Activated naive CD4-positive, alpha-beta T cell treated with anti-CD3 and anti-CD28 coated beads, Interleukin-2, amount 50 U/mL, for 16 hours (primary cell): ENCODE results near the gene STK32C.

Experiments
- DNase-seq: peaks from one replicate; pipeline ENCODE4 v3.0.0-alpha.2; 2020

STK32C gene

DNA sequence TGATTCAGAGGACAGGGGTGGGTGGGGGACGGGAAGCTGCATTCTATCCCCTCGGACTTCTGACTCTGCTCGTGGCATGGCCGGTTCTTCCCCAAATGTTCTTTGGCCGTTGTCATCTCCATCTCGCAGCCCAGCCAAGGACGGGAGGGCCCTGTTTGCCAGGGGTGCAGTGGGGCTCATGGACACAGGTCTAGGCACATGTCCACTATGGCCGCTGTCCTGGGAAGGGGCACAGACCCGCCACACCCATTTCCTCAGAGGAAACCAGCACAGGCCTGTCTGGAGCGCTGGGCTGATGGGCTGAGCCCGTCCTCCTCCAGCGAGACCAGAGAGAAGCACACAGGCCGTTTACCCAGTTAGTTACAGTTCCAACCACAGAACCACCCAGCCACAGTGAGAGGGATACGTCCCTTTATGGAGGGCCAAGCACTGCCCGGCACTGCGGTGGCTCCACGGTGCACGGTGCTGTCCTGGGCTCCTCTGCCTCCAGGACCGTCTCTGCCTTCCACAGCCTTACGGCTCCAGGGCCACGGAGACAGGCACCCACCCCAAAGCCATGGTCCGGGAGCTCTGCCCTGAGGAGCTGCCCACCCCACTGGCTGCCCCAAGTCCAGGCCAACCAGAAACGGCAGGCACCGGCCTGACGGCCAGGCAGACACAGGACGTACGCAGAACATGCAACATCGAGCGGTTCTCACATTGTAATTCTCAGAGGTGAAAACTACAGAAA, 100.8 kb downstream of the STK32C start:
- DNase-seq, result no peak

DNA sequence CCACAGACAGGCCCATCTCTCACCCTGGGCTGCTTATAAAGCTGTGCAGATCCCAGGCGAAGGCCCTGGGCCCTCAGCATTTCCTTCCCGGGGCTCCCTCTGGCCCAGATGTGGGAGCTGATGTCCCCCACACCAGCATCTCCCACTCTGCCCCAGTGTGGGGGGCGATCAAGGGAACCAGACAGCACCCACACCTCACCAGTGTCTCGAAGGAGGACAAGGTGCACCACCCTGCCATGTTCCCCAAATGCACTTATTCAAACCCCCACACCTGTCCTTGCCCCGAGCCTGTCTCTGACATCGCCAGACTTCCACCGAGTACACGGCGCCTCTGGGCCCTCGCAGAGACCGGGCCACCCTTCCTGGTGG, 101.4 kb downstream of the STK32C start:
- DNase-seq, result no peak

DNA sequence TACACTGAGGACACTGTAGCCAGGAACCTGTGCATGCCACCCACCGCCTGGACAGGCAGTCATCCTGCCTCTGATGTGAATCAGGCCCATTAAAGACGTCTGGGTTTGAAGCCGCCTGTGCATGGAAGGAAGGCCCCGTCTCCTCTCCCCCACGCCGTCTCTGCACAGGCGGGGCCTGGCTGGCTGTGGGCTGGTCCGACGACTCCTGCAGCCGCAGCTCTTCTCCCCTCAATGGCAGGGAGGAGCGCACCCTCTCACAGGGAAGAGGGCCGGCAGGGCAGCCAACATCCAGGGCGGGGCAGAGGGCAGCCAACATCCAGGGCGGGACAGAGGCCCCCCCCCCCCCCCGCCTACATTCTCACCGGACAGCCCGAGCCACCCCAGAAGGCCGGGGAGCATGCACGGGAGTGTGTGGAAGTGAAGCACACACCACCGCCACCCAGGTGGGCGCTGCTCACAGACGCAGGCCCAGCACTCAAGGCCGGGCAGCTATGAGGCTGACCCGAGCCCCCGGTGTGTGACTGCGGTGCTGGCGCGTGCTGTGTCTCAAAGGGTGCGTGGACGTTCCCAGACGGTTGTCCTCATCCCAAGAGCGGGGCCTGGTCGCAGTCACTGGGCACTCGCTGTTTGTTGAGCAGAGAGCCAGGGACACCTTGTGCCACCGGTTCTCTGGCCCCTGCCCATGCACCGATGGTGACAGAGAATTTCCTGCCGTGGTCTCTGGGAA, 101.9 kb downstream of the STK32C start:
- no peak for DNase-seq

DNA sequence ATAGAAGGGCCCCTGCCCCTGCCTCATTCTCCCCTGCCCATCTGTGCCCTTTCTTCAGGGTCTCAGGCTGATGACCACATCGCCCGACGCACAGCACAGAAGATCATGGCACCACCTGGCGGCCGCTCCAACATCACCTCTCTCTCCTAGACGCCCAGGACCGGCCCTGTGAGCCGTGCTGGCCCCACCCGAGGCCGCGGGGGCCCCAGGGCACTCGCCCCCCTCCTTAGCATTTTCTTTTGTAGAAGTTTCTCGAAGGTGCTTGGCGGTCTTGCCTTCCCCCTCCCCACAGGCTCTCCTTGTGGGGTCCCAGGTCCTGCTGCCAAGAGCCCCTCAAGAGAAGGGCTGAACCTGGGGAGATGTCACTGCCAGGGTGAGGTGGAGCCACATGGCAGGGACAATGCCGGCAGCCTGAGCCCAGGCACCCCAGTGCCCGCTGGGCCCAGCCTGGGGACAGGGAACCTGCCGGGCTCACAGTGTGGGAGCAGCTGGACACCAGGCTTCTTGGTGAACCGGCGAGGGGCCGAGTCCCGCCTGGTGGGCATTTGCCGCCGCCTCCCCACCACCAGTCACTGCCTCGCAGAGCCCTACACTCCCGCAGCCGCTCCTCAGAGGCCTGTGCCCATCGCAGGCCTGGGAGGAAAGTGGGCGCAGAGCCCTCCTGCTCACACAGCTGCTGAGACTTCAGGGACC, 102.8 kb downstream of the STK32C start:
- DNase-seq, result no peak

DNA sequence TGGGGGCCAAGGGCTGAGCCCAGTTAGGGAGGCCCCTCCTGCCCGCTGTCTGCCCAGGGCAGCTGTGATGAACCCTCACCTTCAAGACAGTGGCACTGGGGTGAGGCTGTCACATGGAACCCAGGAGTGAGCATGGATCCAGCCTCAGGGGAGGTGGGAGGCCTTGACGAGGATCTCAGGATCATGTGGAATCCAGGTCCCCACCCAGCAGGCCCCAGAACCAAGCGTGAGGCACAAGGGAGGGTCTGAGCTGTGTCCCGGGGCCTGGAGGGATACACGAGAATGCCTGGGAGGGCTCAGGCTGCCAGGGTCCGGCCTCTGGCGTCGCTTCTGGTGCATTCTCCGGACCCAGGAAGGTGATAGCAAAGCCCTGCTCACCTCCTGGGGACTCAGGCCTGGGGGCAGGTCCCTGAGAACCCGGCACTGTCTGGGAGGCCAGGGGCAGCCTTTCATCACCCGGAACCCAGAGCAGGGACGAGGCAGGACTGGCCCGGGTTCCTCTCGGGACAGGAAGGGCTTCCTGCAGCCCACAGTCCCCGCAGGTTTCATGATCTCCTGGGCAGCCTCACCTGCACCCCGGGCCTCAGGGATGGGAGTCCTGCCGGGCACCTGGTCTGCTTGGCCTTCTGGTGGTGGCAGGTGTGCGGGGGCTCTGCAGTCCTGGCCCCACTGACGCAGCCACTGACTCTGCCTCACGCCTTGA, 103.5 kb downstream of the STK32C start:
- no peak for DNase-seq

DNA sequence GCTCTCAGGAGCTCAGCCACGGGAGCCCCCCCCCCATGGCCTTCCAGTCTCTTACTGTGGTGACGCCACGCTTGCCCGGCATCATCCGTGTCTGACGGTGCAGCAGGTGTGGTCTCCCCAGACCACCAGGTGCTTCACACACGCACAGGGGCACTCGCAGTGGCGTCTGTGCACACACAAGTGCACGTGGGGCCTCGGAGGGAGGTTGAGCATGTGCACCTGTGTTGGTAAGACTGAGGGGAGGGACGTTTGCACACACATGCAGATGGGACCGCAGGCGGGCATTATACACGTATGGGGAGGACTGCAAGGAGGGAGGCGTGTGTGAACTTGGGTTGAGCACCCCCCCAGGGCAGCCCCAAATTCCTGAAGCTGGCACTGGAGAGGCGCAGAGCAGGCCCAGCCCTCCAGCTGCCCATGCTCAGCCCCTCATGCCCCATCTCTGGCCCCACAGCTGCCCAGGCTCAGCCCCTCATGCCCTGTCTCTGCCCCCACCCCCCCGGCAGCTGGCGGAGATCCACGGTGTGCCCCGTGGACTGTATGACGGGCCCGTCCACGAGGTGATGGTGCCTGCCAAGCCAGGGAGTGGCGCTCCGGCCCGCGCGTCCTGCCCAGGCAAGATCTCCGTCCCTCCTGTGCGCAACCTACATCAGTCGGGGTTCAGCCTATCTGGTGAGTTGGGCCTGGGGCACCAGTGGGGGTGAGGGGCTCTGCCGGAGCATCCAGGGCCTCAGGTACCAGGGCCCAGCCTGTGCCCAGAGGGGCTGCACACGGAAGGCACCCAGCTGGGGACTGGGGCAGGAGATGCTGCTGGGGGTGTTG, 104.3 kb downstream of the STK32C start:
- no peak for DNase-seq

- no peak for DNase-seq
Measured at GRCh38 chr10:132202070-132202970, 105.4 kb downstream of the STK32C start.

- DNase-seq, result no peak
Measured at GRCh38 chr10:132201111-132201969, 106.4 kb downstream of the STK32C start.

DNA sequence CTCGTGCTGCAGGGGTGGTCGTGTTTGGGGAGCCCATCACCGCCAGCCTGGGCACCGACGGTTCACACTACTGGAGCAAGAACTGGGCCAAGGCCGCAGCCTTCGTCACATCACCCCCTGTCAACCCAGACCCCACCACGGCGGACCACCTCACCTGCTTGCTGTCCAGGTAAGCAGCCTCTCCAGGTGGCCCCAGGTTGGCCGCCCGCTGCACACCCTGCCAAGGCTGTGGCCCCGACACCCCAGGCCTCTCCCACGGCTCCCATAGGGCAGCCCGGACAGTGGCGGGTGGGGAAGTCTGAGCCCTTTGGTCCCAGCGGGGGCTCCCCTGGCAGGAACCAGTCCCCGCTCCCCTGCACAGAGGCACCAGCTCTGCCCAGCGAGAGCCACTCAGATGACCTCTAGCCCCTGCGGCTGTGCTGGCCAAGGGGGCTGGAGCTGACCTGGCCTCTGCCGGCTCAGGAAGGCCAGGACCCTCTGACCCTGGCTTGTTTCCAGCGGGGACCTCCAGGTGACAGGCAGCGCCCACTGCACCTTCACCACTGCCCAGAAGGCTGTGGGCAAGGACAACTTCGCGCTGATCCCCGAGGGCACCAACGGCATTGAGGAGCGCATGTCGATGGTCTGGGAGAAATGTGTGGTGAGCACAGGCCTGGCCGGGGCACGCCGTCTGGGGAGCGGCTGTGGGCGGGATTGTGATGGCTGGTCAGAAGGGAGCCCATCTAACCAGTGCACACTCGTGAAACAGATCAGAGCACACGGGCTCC, 107.2 kb downstream of the STK32C start:
- no peak for DNase-seq

GRCh38 chr10:132199854-132200311, 107.9 kb downstream of the STK32C start:
- no peak for DNase-seq

- no peak for DNase-seq
Measured at GRCh38 chr10:132199268-132199853, 108.4 kb downstream of the STK32C start.

DNA sequence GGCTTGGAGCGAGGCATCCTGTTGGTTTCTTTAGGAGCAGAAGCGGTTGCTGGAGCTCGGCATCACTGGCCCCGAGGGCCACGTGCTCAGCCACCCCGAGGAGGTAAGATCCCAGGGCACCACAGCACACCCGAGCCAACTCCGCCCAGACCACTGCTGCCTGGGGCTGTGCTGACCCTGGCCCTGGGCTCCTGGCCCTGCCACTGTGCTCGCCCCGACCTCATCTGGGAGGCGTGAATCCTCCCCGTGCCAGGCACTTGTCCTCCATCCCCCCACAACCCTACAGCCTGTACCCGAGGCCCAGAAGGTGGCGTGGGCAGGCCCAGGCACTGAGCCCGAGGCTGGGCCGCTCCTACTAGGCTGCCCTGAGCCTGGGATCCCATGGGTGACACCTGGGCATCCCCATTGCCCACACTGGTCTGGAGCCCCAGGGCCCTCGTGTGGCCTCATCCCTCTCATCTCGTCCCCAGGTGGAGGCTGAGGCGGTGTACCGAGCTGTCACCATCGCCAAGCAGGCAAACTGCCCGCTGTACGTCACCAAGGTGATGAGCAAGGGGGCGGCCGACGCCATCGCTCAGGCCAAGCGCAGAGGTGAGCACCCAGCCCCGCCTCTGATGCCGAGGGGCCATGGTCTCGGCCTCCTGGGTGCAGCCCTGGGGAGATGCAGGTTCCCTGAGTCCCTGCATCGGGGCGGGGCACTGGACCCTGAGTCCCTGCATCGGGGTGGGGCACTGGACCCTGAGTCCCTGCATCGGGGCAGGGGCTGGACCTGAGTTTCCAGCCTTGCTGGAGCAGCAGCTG, 109.2 kb downstream of the STK32C start:
- DNase-seq, result no peak

- no peak for DNase-seq
Measured at GRCh38 chr10:132198068-132198370, 109.7 kb downstream of the STK32C start.

DNA sequence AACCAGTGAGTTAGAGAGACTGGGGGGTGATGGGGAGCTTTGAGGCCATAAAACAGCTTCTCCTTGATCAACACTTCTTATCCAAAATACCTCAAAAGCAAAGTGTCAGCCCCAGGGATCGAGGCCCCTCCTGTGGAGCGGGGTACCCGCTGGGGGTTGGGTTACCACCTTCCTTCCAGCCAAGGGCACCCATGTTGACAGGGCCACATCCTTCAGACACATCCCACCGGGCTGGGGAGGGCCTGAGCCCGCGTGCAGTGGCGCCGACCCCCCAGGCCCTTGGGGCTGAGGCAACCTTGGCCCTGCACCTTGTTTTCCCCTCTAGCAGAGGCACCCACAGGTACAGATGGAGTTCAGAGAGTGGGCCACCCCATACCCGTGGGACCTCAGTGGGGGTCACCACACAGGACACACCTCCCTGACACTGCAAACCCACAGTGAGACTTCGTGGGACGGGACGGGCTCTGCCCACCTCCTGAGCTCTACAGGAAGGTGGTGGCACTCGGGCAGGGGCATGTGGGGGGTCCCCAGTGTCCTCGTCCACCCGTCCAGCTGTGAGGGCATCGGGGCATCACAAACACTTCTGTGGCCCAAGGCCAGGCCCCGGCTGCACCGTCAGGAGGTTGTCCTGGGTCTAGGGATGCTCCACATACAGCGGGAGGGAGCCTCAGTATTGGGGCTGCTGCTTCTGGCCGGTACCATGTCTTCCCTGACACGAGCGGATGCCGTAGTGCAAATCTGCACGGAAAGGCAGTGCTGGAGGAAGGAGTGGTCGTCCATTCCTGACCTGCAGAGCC, 110.3 kb downstream of the STK32C start:
- DNase-seq, result no peak

DNA sequence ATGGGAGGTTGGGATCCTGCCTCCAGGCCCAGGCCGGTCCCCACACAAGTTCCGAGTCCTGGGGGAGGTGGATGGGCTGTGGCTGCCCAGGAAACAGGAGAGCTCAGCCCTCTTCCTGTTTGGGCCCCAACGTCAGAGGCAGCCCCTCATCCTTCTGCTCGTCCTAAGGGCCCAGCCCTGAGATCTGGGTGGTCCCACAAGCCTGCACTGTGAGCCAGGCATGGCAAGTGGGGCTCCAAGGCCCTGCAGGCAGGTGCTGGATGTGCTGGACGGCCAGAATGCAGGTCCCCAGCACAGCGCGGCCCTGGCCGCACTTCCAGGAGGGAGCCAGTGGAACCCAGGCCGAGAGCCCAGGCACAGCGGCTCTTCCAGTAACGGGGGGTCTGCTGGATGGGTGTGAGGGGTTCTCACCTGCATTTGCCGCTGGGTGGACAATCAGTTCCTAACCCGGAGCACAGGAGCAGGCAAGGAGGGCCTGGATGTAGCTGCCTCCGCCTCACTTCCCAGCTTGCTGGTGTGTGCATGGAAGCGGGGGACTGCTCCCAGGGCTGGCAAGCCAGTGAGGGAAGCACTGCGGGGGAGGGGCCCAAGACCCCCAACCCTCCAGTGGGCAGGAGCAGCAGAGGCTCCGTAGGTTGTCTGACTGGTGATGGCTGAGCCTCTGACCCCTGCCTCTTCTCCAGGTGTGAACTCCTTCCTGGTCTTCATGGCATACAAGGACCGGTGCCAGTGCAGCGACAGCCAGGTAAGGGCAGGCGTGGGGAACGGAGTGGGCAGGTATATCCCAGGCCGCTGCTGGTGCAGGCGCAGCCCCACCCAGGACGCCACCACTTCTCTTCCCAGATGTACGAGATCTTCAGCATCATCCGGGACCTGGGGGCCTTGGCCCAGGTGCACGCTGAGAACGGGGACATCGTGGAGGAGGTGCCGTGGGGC, 111.3 kb downstream of the STK32C start:
- peak; percentile 6 for DNase-seq

DNA sequence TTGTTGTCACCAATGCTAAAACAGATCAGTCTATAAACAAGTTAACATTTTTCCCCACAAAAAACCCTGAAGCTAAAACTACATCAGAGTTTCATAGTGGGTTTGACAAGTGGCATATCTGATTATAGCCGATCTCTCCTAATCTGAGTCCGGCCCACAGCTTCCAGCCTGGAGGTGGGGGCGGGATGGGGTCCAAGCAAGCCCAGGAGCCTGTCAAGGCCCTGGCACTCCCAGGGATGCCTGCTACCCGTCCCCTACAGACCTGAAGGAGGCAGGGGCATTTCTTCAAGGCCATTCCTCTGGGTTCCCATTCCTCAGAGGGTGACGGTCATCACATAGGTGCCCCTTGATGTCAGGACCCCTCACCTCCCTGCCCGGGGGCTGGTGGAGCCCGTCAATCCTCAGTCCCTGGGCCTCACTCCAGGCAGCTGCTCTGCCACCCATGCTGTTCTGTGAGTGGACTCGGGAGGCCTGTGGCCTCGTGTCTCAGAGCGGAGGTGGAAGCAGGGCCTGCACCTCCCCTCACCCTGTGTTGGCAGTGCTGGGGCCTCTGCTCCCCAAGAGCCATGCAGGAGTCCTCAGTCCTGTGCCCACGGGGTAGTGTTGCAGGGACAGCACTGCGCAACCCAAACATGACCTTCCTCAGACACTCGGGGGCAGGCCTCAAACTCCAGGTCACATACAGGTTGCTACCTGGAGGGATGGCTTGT, 112.2 kb downstream of the STK32C start:
- DNase-seq, result peak; percentile 4
